Left ventricle myocardium superior (tissue), 1 donor: Measurements from ENCODE around the gene GRIFIN. TPM values are rescaled to one million over a fixed set of nuclear protein-coding genes. Genes with fewer than 3 reads are reported as not detected.
A peak's percentile ranks its signal among the peaks of the same experiment; 100 is the strongest.

Experiments
- ATAC-seq: fragments of 200-7000 bp; cut with Tn5 transposase; one replicate; pipeline ENCODE4 v1.9.1; 2020; ENCODE audit warnings: mild to moderate bottlenecking, moderate library complexity
- DNase-seq: peaks from one replicate; pipeline ENCODE4 v3.0.0-alpha.2; 2020
- intact Hi-C: fragments of 100-400 bp; cut with micrococcal nuclease; formaldehyde crosslinking; loops from one replicate; pipeline ENCODE4 v1.11.0; 2022
- total RNA-seq: library from RNA; stranded (reverse); fragmentation: NEBNext Ultra II Directional; extraction: Animal tissue kit (Norgen Biotek cat#: 25700); gene quantifications from one replicate; pipeline ENCODE4 v1.2.1, GENCODE V29; 2021
- donor health status: DM: no; HTN: yes; CAD: no; lungs with severe emphysema.

The GRIFIN gene
- total RNA-seq, 1 donor from 2014 or later: not detected

DNA sequence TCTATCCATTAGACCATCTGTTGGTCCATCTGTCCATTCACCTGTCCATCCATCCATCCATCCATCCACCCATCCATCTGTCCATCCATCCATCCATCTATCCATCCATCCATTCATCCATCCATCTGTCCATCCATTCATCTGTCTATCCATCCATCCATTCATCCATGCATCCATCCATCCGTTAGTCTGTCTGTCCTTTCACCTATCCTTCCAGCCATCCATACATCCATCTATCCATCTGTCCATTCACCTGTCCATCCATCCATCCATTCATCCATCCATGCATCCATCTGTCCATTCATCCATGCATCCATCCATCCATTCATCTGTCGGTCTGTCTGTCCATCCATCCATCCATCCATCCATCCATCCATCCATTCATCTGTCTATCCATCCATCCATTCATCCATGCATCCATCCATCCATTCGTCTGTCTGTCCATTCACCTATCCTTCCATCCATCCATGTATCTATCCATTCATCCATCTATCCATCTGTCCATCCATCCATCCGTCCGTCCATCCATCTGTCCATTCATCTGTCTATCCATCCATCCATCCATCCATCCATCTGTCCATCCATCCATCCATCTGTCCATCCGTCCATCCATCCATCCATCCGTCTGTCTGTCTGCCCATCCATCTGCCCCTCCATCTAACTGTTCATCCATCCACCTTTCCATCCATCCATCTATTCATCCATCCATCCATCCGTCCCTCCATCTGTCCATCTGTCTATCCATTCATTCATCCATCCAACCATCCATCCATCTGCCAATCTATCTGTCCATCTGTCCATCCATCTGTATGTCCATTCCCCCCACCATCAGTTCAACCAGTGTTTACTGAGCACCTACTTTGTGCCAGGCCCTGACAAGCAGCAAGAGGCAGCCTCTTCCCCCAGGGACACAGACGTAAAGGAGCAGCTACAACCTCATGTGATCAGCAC is 38.5 kb upstream of the GRIFIN start:
- DNase-seq (no peak), ATAC-seq (no peak)
- intact Hi-C loops: no loop called here

DNA sequence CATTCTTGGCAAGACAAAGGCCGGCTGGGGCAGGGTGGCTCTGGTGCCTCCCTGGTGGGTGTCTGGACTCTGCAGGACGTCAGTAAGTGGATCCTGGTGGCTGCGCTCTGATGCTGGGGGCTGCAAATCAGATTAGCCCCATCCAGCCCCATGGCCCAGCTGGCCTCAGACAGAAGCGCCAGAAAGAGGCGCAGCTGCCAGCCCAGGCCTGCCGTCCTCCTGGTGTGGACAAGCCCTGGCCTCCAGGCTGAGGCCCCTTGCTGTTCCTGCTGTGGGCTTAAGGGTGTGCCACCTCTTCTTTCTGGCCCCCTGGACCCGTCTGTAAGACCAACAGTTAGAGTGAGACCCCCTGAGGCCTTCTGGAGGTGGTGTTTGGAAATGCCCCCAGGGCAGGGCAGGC is 37.5 kb upstream of the GRIFIN start:
- intact Hi-C loops: no loop called here
- ATAC-seq (no peak), DNase-seq (no peak)

DNA sequence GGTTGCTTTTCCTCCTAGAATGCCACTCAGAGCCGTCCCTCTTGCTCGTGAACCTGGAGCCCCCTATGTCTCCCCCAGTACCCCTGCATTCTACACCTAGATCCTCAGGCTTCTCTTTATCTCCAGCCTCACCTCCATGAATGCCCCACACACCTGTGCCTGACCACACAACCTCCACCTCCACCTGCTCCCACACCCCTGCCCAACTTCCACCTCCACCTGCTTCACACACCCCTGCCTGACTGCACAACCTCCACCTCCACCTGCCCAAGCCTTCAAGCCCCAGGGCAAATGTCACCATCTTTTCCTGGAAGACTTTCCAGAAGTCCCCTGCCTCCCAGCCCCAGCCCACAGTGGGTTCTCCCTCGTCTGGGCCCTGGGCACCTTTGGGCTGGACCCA is 36.5 kb upstream of the GRIFIN start:
- no peak for DNase-seq
- ATAC-seq: no peak
- intact Hi-C loops: no loop called here

DNA sequence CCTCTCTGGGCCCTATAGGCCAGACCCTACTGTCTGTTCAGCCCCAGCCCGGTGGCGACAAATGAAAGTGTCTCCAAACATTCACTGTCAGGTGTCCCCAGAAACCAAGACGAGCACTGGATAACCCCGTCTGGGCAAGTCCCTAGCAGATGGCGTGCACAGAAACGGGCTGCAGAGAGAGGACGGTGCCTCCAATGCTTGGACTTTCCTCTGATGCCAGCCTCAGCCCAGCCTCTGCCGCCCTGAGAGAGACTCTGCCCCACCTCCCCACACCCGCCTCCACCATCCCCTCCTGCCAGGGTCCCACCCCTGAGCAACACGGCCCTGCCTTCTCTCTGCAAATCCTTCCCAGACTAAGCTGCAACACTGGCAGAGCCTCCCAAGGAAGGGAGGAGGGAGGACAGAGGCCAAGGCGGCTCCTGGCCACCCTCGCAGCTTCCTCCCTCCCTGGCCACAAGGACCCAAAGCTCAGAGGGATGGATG is 36.0 kb upstream of the GRIFIN start:
- intact Hi-C loops: no loop called here
- DNase-seq (peak; percentile 58), ATAC-seq (peak; percentile 45)

DNA sequence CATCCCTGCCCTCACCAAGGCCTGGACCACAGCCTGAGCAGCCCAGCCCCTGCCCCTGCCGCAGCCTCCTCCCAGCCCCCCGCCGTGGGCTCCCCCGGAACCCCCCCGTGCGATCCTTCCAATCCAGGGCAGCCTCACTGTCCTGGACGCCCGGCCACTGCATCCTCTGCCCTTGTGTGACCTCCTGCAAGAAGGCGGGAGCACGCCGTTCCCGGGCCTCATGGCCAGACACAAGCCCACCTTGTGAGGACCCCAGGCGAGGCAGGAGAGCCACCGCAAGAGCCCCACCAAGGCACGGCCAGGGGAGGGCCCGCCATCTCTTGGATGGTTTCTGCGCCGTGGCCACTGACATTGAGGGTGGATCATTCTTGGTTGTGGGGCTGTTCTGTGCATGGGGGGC is 35.6 kb upstream of the GRIFIN start:
- intact Hi-C loops: no loop called here
- DNase-seq (no peak), ATAC-seq (peak; percentile 1)

DNA sequence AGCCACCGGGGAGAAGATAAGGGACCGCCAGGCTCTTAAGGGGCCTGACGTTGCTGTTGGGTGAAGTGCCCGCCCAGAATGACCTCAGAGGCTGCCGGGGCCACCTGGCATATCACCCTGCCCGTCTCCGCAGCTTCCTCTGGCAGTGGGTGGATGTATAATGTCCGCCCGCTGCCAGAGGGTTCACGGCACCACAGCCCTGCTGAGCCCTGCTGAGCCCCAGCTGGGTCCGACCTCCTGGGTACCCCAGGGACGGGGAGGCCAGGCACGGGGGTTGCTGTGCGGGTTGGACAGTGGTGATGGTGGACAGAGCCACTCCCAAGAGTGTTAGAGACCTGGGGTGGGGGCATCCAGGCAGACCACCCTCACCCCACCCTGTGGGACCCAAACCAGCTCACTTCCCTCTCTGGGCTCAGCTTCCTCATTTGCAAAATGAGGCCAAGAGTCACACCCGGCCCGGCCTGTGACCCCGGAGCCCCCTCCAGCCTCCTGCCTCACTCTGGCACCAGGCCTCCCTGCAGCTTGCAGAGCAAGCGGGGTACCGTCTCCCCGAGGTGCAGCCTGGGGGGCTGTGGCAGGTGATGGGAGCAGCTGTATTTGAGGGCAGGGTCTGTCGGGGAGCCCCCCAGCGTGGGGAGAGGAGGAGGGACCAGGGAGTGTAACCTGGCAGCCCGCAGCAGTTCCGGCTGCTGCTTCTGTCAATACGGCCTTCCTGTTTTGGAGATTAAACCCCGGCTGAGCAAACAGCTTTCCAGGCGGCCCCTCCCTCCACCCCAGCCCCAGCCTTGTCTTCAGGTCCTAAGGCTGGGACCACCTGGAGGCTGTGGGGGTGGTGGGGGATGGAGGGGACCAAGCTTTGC is 34.9 kb upstream of the GRIFIN start:
- ATAC-seq (peak; percentile 33), DNase-seq (peak; percentile 60)
- intact Hi-C loops: no loop called here

DNA sequence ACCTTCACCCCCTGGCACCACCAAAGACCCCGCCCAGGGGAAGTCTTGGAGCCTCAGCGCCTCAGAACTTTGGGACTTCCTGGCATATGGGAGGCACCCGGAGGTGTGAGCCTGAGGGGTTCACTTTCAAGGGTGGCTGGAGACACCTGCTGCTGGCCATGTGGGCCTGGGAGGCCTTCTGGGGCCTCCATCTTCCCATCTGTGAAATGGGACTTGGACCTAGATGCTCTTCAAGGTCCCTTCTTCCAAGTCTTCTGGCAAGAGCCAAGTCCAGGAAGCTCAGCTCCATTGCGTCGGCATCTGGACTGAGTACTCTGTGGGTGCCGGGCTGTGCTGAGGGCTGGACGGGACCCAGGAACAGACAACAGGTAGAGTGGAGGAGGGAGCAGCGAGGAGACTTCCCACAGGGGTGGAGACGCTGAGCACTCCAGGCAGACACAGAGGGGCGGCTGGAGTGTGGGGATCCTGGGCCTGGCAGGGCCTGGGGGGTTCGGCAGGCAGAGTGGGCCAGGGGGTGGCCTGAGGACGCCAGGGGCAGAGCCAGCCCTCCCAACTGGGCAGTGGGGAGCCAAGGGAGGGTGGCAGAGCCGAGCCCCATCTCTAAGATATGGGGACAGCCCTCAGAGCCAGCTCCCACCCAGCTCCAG is 34.1 kb upstream of the GRIFIN start:
- DNase-seq (no peak), ATAC-seq (no peak)
- intact Hi-C loops: no loop called here

DNA sequence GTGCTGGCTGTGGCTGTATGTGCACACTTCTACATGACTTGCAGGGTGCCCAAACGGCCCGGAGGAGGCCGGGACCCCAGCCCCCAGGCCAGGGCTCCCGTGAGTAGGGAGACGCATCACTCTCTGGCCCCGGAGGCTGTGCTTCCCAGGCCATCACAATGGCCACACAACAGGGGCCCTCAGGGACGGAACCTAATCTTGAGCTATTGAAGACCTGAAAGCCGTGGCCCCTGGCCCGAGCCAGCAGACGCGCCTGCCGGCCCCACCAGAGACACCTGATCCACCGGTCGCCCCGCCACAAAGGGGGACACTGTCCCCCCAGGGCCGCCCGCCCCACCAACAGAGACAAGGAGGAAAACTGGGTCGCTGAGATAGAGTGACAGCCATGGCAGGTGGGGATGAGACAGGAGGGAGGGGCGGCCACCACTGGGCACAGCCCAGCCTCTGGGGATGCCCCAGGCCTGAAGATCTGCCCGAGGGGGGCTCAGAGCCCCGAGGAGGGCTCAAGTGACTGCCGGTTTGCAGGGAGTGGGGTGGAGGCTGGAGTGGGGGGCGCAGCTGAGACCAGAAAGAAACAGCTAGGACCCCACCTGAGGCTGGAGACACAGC is 33.2 kb upstream of the GRIFIN start:
- intact Hi-C loops: no loop called here
- DNase-seq (no peak), ATAC-seq (no peak)

DNA sequence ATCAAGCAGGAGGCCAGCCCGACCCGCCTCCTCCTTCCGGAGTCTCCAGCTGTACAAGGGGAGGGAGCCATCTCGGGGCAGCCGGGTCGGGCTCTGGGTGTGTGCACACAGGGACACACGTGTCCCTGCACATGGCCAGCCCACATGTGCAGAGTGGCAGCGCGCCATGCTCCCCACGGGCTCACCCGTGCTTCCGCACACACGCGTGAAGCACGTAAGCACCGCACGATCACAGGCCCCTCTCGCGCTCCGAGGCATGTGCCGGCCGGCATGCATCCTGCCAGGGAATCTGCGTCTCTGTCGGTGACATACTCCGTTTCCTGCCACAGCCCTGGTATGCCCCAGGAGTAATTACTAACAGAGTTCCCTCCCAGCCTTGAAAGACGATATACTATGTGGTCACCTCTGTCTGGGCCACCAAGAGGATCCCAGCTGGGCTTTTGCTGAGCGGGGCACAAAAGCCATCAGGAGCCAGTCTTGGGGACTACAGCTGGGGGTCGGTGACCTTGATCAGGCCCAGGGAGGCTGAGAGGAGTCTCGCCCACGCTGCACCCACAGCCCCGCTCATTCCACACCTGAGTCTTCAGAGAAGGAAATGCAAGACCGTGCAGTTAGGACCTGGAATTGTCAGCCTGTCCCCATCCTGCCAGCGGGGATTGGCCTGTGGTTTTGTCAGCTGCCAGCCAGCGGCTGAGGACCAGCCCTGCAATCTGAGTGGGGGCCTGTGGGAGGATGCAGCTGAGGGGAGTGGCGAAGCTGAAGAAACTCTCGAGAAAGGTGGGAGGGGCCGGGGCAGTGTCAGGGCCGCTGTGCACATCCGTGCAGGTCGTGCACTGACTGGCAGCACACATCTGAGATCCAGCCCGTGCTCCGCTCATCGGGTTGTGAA is 32.4 kb upstream of the GRIFIN start:
- ATAC-seq (peak; percentile 69), DNase-seq (peak; percentile 86)
- intact Hi-C loops: no loop called here

DNA sequence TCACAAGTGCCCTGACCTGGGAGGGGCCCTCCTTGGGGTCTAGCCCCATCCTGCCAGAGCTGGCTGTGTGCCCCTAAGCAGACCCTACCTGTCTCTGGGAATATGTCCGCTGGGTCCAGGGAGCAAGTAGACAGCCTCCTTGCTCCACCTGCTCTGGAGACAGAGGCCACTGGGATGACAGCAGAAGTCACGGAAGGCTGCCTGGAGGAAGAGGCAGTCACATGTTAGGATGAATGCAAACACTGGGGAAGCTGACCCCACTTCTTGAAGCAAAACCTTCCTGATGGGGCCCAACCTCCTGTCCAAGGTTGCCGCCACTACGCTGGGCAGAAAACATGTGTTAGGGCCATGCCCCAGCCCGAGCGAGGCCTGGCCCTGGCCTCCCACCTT is 31.7 kb upstream of the GRIFIN start:
- DNase-seq: no peak
- ATAC-seq: no peak
- intact Hi-C loops: no loop called here

DNA sequence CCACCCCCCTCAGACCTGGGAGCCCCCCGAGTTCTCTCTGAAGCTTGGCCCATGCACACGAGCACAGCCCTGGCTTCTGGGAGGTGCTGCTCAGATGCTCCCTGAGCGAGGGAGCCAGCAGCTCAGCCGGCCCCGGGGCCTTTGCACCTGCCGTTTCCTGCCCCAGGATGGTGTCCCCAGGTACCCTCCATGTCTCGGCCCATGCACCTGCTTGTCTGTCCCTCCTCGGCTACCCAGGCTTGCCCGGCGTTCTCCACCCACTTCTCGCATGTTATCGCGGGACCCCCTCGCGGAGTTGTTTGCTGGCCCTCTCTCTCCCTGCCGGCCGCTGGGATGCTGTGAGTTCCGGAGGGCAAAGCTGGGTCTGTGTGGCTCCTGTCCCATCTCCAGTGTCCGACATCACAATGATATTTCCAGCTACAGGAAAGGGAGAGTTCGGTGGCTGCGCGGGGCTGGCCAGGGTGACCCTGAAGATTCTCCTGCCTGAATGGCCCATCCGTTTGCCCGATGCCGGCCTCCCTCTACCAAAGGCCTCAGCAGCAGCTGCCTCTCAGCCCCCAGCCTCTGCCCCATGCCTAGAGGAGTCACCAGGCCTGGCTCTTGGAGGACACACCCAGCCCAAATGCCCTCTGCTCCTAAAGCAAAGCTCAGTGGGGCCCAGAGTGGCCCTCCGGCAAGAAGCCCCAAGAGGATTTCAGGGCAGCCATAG is 31.2 kb upstream of the GRIFIN start:
- intact Hi-C loops: no loop called here
- no peak for ATAC-seq
- no peak for DNase-seq

DNA sequence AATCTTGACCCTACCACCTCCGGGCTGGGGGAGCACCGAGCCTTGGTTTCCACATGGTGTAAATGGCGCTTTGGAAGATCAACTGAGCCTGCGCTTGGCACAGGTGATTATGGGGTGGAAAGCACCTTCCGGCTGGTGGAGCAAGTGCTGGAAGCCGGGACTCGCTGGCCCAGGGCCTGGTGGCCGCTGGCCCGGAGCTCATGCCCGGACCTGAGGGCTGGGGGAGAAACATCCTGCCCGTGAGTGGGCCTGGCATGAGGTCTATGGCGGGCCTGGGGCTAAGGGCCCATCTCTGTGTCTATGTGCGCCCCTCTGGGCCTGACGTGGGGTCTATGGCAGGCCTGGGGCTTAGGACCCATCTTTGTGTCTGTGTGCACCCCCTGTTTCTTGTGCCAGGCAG is 29.2 kb upstream of the GRIFIN start:
- DNase-seq: no peak
- no peak for ATAC-seq
- intact Hi-C loops: no loop called here

DNA sequence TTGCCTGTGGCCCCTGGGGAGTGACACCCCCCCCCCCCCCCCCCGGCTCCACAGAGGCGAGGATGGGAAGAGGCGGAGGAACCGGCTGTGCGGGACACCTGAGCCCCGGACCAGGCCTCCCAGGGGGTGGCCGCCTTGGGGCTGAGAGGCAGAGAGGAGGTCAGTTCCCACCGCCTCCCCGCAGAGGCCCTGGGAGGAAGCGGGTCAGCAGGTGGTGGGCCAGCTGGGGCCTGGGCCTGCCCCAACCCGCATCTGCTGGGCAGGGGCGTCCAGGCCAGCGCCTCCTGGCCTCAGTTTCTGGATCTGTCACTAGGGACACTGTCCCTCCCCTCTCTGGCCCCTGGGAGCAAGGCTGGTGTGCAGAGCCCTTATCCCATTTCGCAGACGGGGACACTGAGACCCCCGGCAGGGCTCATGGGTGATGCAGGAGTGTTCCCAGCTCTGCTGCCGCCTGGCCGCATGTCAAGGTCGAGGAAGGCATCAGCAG is 28.7 kb upstream of the GRIFIN start:
- intact Hi-C loops: no loop called here
- ATAC-seq: no peak
- no peak for DNase-seq

DNA sequence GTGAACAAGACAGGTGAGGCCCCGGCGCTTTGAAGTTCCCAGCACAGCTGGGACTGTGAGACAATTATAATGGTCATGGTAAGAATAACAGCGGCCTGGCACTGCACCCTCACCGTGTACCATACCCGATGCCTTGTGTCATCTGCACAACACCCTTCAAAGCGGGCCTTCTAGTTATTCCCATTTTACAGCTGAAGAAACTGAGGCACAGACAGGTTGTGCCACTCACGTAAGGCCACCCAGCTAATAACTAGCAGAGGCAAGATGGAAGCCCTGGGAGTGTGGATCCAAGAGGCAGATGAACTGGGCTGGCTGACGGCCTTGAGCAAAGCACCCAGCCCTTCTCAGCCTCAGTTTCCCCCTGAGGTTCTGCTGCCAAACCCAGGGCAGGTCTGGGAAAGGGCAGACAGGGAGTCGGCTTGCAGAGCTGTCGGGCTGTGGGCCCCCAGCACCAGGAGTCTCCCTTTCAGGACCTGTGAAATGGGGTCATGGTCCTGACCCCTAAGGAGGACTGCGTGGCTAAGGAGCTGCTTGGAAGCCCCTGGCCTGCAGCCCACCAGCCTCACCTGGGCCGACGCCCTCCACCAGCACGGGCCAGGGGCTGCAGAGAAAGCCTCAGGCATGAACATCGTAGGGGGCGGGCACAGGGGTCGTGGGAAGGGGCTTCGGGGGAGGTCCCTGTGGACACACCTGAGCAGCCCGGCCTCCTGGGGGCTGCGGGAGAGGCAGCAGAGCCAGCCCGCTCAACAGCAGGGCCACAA is 28.1 kb upstream of the GRIFIN start:
- intact Hi-C loops: no loop called here
- no peak for DNase-seq
- no peak for ATAC-seq

DNA sequence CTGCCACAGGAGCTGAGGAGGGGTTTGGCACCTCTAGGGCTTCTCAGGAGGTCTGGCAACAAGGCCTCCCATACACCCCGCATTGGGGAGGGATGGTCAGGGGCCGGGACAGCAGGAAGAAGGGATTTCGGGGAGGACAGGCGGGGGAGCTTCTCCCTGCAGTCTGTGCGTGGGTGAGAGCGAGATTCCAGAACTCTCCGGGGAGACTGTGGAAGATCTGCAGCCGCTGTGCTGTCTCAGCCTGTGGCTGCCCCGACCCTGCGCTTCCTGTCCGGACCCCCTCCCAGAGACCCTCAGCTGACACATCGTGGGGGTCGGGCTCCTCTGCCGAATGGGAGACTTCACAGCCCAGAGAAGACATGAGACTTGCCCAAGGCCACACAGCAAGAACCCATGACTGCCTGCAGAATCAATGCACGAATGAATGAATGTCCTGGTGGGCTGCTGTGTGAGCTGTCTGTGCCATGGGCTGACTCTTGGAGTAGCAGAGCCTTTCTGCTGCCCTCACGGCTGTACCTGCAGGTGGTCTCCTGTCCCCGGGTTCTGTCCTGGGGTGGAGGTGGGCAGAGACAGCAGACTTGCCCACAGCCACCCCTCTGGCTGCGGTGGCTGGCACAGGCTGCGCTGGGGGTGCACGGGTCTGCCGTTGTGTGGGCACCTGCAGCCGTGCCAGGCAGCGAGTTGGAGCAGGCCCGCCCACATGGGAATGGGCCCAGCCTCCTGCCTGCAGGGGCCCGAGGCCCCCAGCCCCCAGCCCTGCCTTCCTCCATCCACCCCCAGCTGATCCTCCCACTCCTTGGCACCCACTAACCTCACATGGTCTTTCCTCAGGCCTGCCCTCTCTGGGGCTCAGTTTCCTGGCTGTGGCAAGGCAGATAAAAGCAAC is 27.1 kb upstream of the GRIFIN start:
- no peak for DNase-seq
- intact Hi-C loops: no loop called here
- ATAC-seq: no peak

DNA sequence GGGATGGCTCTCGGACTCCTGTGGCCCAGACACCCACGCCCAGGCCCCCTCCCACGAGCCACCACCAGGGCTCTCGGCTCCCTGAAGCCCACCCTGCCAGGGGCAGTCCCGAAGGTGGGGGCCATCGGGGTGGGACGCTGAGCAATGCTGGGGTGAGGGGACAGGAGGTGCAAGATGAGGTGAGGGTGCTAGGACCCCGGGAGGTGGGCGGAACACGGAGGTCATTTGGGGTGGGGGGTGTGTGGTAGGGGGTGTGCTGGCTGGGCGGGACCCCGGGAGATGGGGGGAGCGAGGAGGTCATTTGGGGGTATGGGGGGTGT is 26.4 kb upstream of the GRIFIN start:
- ATAC-seq: no peak
- intact Hi-C loops: no loop called here
- no peak for DNase-seq
